Ascending aorta (tissue), 2 donors: Measurements from ENCODE around the gene HACD2. TPM values are rescaled to one million over a fixed set of nuclear protein-coding genes. Genes with fewer than 3 reads are reported as not detected.

Source experiments
- DNase-seq, 2 donors: peaks; one replicate each; pipeline ENCODE4 v3.0.0-alpha.2; 2019; ENCODE audit warnings: low spot score in 2 of 2
- H3K27ac ChIP-seq, 2 donors: fragments of 200-600 bp; sonication (generic); one replicate each; pipeline ENCODE4 v1.5.1; 2016 to 2017; ENCODE audit warnings: mild to moderate bottlenecking in 1 of 2
- H3K27me3 ChIP-seq: fragments of 200-600 bp; sonication (generic); one replicate; pipeline ENCODE4 v1.5.1; 2017
- H3K36me3 ChIP-seq, 2 donors: fragments of 200-600 bp; sonication (generic); one replicate each; pipeline ENCODE4 v1.5.1; 2016
- H3K4me1 ChIP-seq, 2 donors: fragments of 200-600 bp; sonication (generic); one replicate each; pipeline ENCODE4 v1.5.1; 2016 to 2017; ENCODE audit warnings: mild to moderate bottlenecking in 1 of 2
- H3K4me3 ChIP-seq, 2 donors: fragments of 200-600 bp; sonication (generic); one replicate each; pipeline ENCODE4 v1.5.1; 2016 to 2017; ENCODE audit warnings: mild to moderate bottlenecking in 1 of 2
- H3K9me3 ChIP-seq, 2 donors: fragments of 200-600 bp; sonication (generic); one replicate each; pipeline ENCODE4 v1.5.1; 2016
- intact Hi-C: fragments of 100-400 bp; cut with DNase I; formaldehyde crosslinking; loops from one replicate; pipeline ENCODE4 v1.15.1; 2023
- total RNA-seq: library from RNA; depleted of rRNA; stranded (reverse); fragments of >200 nt; gene quantifications from one replicate; pipeline ENCODE4 v1.1.0, GENCODE V29; 2016
- TF ChIP-seq, protein P1 (sequence below), 3 experiments: fragments of 200-600 bp in 2 of 3; fragments of 450-650 bp in 1 of 3; sonication (generic) in 2 of 3; IDR thresholded peaks; one replicate each; pipeline ENCODE4 v1.5.1; 2016 to 2019; ENCODE audit warnings: antibody characterized with exemption in 3 of 3, mild to moderate bottlenecking in 1 of 3, moderate library complexity in 1 of 3

The HACD2 gene
- total RNA-seq, 1 donor from 2014 or later: 10.2 TPM

DNA sequence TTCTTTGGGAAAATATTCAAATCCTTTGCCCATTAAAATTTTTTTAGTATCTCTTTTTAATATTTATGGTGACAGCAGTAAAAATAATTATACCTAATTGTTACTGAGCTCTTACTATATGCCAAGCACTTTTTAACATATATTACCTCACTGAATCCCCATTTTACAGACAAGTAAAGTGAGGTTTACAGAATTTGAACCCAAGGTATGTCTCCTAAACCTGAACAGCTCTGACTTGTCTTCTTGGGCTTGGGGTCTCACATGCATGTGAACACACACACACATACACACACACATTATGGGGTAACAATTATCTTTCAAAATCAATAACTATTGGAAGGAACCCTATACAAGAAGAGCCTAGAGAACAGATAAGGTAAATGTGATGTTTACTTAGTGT, 73.8 kb downstream of the HACD2 start:
- no peak overlapping the region for H3K27ac ChIP-seq
- TF ChIP-seq, protein P1, sequence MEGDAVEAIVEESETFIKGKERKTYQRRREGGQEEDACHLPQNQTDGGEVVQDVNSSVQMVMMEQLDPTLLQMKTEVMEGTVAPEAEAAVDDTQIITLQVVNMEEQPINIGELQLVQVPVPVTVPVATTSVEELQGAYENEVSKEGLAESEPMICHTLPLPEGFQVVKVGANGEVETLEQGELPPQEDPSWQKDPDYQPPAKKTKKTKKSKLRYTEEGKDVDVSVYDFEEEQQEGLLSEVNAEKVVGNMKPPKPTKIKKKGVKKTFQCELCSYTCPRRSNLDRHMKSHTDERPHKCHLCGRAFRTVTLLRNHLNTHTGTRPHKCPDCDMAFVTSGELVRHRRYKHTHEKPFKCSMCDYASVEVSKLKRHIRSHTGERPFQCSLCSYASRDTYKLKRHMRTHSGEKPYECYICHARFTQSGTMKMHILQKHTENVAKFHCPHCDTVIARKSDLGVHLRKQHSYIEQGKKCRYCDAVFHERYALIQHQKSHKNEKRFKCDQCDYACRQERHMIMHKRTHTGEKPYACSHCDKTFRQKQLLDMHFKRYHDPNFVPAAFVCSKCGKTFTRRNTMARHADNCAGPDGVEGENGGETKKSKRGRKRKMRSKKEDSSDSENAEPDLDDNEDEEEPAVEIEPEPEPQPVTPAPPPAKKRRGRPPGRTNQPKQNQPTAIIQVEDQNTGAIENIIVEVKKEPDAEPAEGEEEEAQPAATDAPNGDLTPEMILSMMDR (IDR thresholded peaks at IDR 0.05): no peak
- no peak for DNase-seq
- no peaks in the 10 kb centered on the region for H3K36me3 ChIP-seq
- H3K9me3 ChIP-seq: no peaks in the 10 kb centered on the region
- no peaks in the 10 kb centered on the region for H3K4me1 ChIP-seq
- H3K4me3 ChIP-seq: no peak overlapping the region
- no peaks in the 10 kb centered on the region for H3K27me3 ChIP-seq
- intact Hi-C loops: no loop called here

DNA sequence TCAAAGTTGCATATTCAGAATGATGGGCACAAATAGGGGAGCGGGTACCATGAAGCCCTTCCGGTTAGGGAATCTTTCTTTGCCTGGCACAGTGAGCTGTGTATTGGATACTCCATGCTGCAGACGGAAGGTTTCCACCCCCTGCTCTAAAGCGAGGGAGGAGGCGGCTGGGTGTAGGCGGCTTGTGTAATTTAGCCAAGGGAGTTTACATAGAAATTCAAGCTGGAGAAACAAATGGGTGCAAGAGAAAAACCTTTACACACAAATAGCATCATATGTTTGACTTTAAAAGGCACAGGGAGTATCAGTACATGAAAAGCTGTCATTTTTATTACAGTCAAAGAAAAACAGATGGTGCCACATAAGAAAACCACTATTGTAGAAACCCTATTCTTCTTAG, 76.7 kb downstream of the HACD2 start:
- TF ChIP-seq, protein P1 (IDR thresholded peaks at IDR 0.05): no peak
- intact Hi-C loops: no loop called here
- H3K27ac ChIP-seq: no peak overlapping the region

DNA sequence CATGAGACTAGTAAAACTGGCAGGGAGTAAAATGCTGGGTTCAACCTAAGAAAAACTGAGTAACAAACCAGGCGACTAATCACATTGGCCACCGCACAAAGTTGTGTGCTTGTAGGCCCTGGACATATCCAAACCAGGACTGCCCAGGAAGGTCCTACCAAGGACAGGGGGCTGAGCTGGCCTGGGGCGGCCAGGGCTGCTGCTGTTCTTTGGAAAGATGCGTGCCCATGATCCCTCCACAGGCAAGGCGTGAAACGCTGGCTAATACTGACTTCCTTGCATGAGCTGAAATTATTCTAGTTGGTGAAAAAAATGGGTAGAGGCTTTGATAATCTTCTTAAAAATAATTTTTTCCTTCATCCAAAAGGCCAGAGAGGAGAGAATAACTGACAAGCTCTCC, 79.0 kb downstream of the HACD2 start:
- Histone ChIP-seq H3K4me3 (no peak overlapping the region), H3K9me3 (no peaks in the 10 kb centered on the region), H3K27me3 (no peaks in the 10 kb centered on the region), H3K4me1 (no peaks in the 10 kb centered on the region), H3K36me3 (no peaks in the 10 kb centered on the region), H3K27ac (no peak overlapping the region)
- no peak for DNase-seq
- intact Hi-C loops: no loop called here
- TF ChIP-seq, protein P1 (IDR thresholded peaks at IDR 0.05): no peak

More for the DNA sequence above, 76.7 kb downstream of the HACD2 start:
- Histone ChIP-seq H3K4me3 (no peak overlapping the region), H3K27me3 (no peaks in the 10 kb centered on the region), H3K4me1 (no peaks in the 10 kb centered on the region), H3K9me3 (no peaks in the 10 kb centered on the region), H3K36me3 (no peaks in the 10 kb centered on the region)
- no peak for DNase-seq

DNA sequence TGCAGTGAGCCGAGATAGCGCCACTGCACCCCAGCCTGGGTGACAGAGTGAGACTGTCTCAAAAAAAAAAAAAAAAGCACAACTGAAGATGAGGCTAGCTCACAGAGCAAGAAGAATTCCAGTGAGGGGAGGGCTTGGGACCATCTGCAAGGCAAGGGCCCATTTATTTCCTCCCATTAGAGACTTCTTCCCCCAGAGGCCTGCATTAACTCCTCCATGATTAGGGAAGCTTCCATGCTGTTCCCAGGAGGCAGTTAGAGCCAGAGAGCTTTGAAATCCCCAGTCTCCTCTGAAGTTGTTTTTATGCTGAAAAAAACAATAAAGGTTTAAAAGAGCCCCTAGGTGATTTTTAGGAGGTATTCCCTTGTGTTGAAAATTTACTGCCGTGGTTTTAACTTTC, 81.7 kb downstream of the HACD2 start:
- no peak for DNase-seq
- intact Hi-C loops: no loop called here
- Histone ChIP-seq H3K4me1 (peaks cover 0 to 6% of the 10 kb centered on the region in 2 donors), H3K4me3 (no peak overlapping the region), H3K27me3 (no peaks in the 10 kb centered on the region), H3K36me3 (no peaks in the 10 kb centered on the region), H3K27ac (no peak overlapping the region), H3K9me3 (no peaks in the 10 kb centered on the region)
- TF ChIP-seq, protein P1 (IDR thresholded peaks at IDR 0.05): no peak

DNA sequence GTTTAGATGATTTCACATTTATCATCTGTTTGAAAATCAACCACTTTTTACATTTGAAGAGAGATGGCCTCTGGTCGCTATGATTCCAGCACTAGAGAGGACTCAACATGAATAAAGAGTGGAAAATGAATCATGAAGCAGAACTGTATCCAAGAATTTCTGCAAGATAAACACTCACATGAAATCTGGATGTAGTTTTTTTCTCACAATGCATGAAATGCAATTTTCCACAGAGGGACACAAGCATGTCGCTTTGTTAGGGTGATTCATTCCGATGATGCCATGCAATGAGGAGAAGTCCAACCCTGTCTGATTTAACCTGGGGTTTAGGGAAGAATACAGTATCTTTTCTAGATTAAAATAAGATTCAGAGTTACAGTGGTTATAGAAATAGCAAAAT, 85.5 kb downstream of the HACD2 start:
- peaks cover 0 to 3% of the 10 kb centered on the region in 2 donors for H3K36me3 ChIP-seq
- H3K27ac ChIP-seq: peak overlapping the region in 1 of 2 donors; percentile 2
- TF ChIP-seq, protein P1 (IDR thresholded peaks at IDR 0.05): no peak
- intact Hi-C loops: no loop called here
- H3K4me1 ChIP-seq: peaks cover 0 to 10% of the 10 kb centered on the region in 2 donors
- no peaks in the 10 kb centered on the region for H3K27me3 ChIP-seq
- H3K9me3 ChIP-seq: no peaks in the 10 kb centered on the region
- no peak for DNase-seq
- H3K4me3 ChIP-seq: no peak overlapping the region

DNA sequence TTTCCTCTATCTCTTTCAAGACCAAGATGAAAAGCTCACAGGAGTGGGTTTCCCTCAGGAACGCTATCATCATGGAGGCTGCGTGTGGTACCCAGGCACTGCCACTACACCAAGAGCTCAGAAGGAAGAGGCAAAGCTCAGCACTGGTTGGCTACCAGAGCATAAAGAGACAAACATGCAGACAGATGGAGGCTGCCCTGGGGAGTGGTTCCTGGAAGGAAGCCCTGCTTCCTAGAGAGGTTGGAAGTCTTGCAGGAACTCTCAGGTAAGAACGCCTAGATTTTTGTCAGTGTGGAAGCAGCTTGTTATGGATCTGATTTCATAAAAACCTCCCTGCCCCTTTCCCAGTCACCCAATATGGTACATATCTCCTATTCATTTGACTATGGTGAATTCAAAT, 86.1 kb downstream of the HACD2 start:
- DNase-seq: no peak
- H3K27me3 ChIP-seq: no peaks in the 10 kb centered on the region
- no peak overlapping the region for H3K4me3 ChIP-seq
- intact Hi-C loops: no loop called here
- TF ChIP-seq, protein P1 (IDR thresholded peaks at IDR 0.05): no peak
- H3K27ac ChIP-seq: peak overlapping the region in 1 of 2 donors; percentile 2
- peaks cover 0 to 3% of the 10 kb centered on the region in 2 donors for H3K36me3 ChIP-seq
- H3K9me3 ChIP-seq: no peaks in the 10 kb centered on the region
- peaks cover 0 to 11% of the 10 kb centered on the region in 2 donors for H3K4me1 ChIP-seq
